Skeletal muscle satellite cell (primary cell): ENCODE measurements around the gene FIGNL2.

Experiments used
- H3K27me3 ChIP-seq: 2 replicates; pipeline ENCODE4 v1.7.0; 2013; ENCODE audit warnings: low read length; ENCODE audit not compliant: control insufficient read depth, insufficient read depth
- H3K36me3 ChIP-seq: 2 replicates; pipeline ENCODE4 v1.7.0; 2013; ENCODE audit warnings: mild to moderate bottlenecking, control low read depth, low read length; ENCODE audit not compliant: insufficient read depth
- H3K4me1 ChIP-seq: 2 replicates; pipeline ENCODE4 v1.7.0; 2013; ENCODE audit warnings: low read length; ENCODE audit not compliant: control insufficient read depth, insufficient read depth
- H3K4me2 ChIP-seq: 2 replicates; pipeline ENCODE4 v1.7.0; 2013; ENCODE audit warnings: mild to moderate bottlenecking, low read length
- H3K4me3 ChIP-seq: 2 replicates; pipeline ENCODE4 v1.7.0; 2013; ENCODE audit warnings: low read length
- H3K9ac ChIP-seq: 2 replicates; pipeline ENCODE4 v1.7.0; 2013; ENCODE audit warnings: mild to moderate bottlenecking, low read depth, low read length, moderate library complexity
- H3K9me3 ChIP-seq: replicated peaks from 2 replicates; pipeline ENCODE4 v1.7.0; 2013; ENCODE audit warnings: mild to moderate bottlenecking, control low read depth, low read length

The FIGNL2 gene

GRCh38 chr12:51850081-51850964 lies 1.8 kb upstream of the FIGNL2 start:
- Histone ChIP-seq H3K4me2 (no peak overlapping the region), H3K9me3 (no peaks in the 10 kb centered on the region), H3K9ac (no peak overlapping the region), H3K4me1 (peaks cover 14% of the 10 kb centered on the region), H3K36me3 (no peaks in the 10 kb centered on the region), H3K27me3 (peaks cover 65% of the 10 kb centered on the region), H3K4me3 (no peak overlapping the region)

- H3K4me3 ChIP-seq, result no peak overlapping the region
- peaks cover 77% of the 10 kb centered on the region for H3K27me3 ChIP-seq
- no peak overlapping the region for H3K4me2 ChIP-seq
- no peaks in the 10 kb centered on the region for H3K36me3 ChIP-seq
- H3K9me3 ChIP-seq, result no peaks in the 10 kb centered on the region
- no peak overlapping the region for H3K9ac ChIP-seq
- H3K4me1 ChIP-seq, result peaks cover 14% of the 10 kb centered on the region
These were observed 570 bp upstream of the FIGNL2 start for GRCh38 chr12:51848841-51849735.

- Histone ChIP-seq H3K9ac (no peak overlapping the region), H3K4me3 (peak overlapping the region; percentile 70), H3K36me3 (no peaks in the 10 kb centered on the region), H3K4me2 (peak overlapping the region; percentile 94), H3K4me1 (peaks cover 14% of the 10 kb centered on the region), H3K27me3 (peaks cover 79% of the 10 kb centered on the region), H3K9me3 (no peaks in the 10 kb centered on the region)
These were observed 734 bp downstream of the FIGNL2 start for GRCh38 chr12:51847643-51848325.

- H3K27me3 ChIP-seq, result peaks cover 81% of the 10 kb centered on the region
- H3K9ac ChIP-seq, result no peak overlapping the region
- H3K4me3 ChIP-seq, result peak overlapping the region; percentile 70
These were observed 1.4 kb downstream of the FIGNL2 start for GRCh38 chr12:51846911-51847642.

GRCh38 chr12:51846271-51846691 lies 2.2 kb downstream of the FIGNL2 start:
- Histone ChIP-seq H3K9ac (no peak overlapping the region), H3K4me2 (peak overlapping the region; percentile 94), H3K4me1 (peaks cover 14% of the 10 kb centered on the region), H3K4me3 (peak overlapping the region; percentile 70), H3K27me3 (peaks cover 85% of the 10 kb centered on the region), H3K36me3 (no peaks in the 10 kb centered on the region), H3K9me3 (no peaks in the 10 kb centered on the region)

More at GRCh38 chr12:51846911-51847642, 1.4 kb downstream of the FIGNL2 start:
- Histone ChIP-seq H3K4me2 (peak overlapping the region; percentile 94), H3K9me3 (no peaks in the 10 kb centered on the region), H3K36me3 (no peaks in the 10 kb centered on the region), H3K4me1 (peaks cover 14% of the 10 kb centered on the region)

- Histone ChIP-seq H3K9me3 (no peaks in the 10 kb centered on the region), H3K4me3 (no peak overlapping the region), H3K27me3 (peaks cover 83% of the 10 kb centered on the region), H3K4me2 (no peak overlapping the region), H3K9ac (no peak overlapping the region), H3K4me1 (peaks cover 14% of the 10 kb centered on the region), H3K36me3 (no peaks in the 10 kb centered on the region)
These were observed 3.0 kb downstream of the FIGNL2 start for GRCh38 chr12:51845482-51845881.

- peaks cover 14% of the 10 kb centered on the region for H3K4me1 ChIP-seq
- no peak overlapping the region for H3K4me3 ChIP-seq
- H3K9me3 ChIP-seq, result no peaks in the 10 kb centered on the region
- H3K27me3 ChIP-seq, result peaks cover 81% of the 10 kb centered on the region
- H3K9ac ChIP-seq, result no peak overlapping the region
- H3K36me3 ChIP-seq, result no peaks in the 10 kb centered on the region
- no peak overlapping the region for H3K4me2 ChIP-seq
These were observed 3.7 kb downstream of the FIGNL2 start for GRCh38 chr12:51844854-51845253.

- no peak overlapping the region for H3K4me2 ChIP-seq
- peaks cover 2% of the 10 kb centered on the region for H3K4me1 ChIP-seq
- H3K4me3 ChIP-seq, result no peak overlapping the region
- H3K36me3 ChIP-seq, result no peaks in the 10 kb centered on the region
- peaks cover 87% of the 10 kb centered on the region for H3K27me3 ChIP-seq
- no peak overlapping the region for H3K9ac ChIP-seq
- no peaks in the 10 kb centered on the region for H3K9me3 ChIP-seq
These were observed 6.8 kb downstream of the FIGNL2 start for GRCh38 chr12:51841727-51842126.

GRCh38 chr12:51840966-51841365 lies 7.6 kb downstream of the FIGNL2 start:
- Histone ChIP-seq H3K4me2 (no peak overlapping the region), H3K9ac (no peak overlapping the region), H3K9me3 (no peaks in the 10 kb centered on the region), H3K36me3 (no peaks in the 10 kb centered on the region), H3K27me3 (peaks cover 82% of the 10 kb centered on the region), H3K4me1 (no peaks in the 10 kb centered on the region), H3K4me3 (no peak overlapping the region)

- Histone ChIP-seq H3K27me3 (peaks cover 75% of the 10 kb centered on the region), H3K4me1 (no peaks in the 10 kb centered on the region), H3K4me2 (no peak overlapping the region), H3K4me3 (no peak overlapping the region), H3K9ac (no peak overlapping the region), H3K36me3 (no peaks in the 10 kb centered on the region), H3K9me3 (no peaks in the 10 kb centered on the region)
These were observed 9.1 kb downstream of the FIGNL2 start for GRCh38 chr12:51839310-51839947.
